Measurements from ENCODE around the gene DPP10.

The DPP10 gene

GRCh38 chr2:115208493-115209164 lies 766.2 kb downstream of the DPP10 start:
- no peak for DNase-seq (ENCODE audit: low read depth in 4 of 4, low spot score in 1 of 4)

DNA sequence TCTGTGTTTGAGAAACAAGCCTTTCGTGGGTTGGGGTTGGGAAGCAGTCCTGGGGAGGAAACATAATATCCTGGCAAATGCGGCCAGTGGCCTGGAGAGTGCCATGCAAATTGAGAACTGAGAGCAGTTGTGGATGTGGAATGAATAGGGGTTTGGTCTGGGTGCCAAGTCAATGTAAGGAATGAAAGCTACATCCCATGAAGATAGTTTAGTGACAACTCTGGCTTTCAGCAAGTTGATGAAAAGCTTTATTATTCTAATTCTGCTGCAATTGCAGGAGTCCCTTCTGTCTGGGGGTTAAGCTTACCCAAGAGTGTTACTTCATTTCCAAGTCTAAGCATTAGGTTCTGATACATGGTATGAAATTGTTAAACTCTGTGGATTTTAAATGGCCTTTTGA lies 771.6 kb downstream of the DPP10 start:
- no peak for DNase-seq (ENCODE audit: low read depth in 4 of 4, low spot score in 1 of 4)

DNA sequence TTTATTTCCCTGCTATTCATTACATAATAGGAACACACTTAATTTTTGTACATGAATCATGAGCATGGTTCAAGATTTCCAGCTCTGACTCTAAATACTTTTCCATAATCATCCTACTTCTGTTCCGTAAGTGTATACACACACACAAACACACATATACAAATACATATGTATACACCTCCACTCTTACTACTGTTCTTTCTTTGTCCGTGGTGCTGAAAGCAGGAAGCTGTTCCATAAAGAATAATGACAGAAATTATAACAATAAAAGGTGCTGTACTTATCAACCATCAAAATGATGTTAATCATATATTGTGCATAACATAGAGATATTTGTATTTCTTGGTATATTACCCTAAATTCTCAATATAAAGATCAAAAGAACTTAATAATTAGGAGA lies 776.9 kb downstream of the DPP10 start:
- DNase-seq (ENCODE audit: low read depth in 4 of 4, low spot score in 1 of 4): no peak

GRCh38 chr2:115234186-115234585 lies 791.7 kb downstream of the DPP10 start:
- DNase-seq (ENCODE audit: low read depth in 4 of 4, low spot score in 1 of 4): no peak

GRCh38 chr2:115234737-115235136 lies 792.3 kb downstream of the DPP10 start:
- DNase-seq (ENCODE audit: low read depth in 4 of 4, low spot score in 1 of 4): no peak

DNA sequence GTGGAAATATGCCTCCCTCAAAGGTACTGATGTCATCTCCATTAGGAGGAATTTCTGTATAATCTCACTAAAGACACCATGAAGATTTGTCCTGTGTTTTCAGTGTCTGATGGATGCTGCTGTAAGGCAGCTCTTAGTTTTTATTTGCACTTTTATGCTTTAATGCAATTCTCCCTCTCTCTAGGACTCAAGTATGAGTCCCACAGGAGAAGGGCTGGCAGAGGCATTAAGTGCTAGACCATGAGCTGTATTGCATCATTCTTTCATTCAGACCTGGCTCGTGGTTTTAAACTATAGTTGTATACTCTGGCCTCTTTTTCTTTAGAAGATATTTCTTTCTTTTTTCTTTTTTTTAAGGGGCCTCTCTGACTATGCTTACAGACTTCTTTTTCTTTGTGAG lies 805.6 kb downstream of the DPP10 start:
- DNase-seq (ENCODE audit: low read depth in 4 of 4, low spot score in 1 of 4): no peak

- DNase-seq (ENCODE audit: low read depth in 4 of 4, low spot score in 1 of 4): no peak
Measured at GRCh38 chr2:115277366-115277765, 834.9 kb downstream of the DPP10 start.

- DNase-seq (ENCODE audit: low read depth in 4 of 4, low spot score in 1 of 4): no peak
Measured at GRCh38 chr2:115285416-115285815, 843.0 kb downstream of the DPP10 start.

DNA sequence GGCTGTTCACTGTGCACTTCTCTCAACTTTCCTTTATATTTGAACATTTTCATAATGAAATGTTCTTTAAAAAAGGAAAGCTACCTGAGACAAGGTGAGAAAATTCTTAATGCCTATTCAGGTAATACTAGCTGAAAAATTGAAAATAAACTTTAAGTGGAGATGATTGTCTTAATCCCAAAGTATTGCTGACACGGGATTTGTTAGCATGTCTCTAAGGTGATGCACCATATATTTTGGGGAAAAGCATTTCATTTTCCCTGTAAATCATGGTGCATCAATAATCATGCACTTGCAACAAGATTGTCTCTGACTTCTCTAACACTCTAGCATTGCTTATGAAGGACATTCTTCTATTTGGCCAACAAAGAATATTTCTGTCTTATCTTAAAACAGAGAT lies 848.0 kb downstream of the DPP10 start:
- no peak for DNase-seq (ENCODE audit: low read depth in 4 of 4, low spot score in 1 of 4)

GRCh38 chr2:115292742-115293141 lies 850.3 kb downstream of the DPP10 start:
- no peak for DNase-seq (ENCODE audit: low read depth in 4 of 4, low spot score in 1 of 4)

DNA sequence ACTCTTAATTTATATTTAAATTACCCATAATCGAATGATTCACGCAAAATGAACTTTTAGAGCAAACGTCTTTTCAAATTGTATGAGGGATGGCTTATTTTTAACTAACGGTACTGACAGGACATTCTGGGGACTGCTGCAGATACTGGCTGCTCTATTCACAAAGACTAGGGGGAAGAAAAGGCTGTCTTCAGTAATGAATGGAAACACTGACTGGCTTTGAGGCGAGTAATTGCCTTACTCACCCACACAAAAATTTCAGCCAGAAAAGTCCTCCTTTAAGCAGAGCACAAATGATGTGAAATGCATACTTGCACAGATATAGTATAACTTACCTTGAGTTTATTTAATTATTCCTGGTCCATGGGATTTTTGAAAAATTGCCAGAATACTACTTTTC lies 852.6 kb downstream of the DPP10 start:
- DNase-seq (ENCODE audit: low read depth in 4 of 4, low spot score in 1 of 4): no peak

- no peak for DNase-seq (ENCODE audit: low read depth in 4 of 4, low spot score in 1 of 4)
Measured at GRCh38 chr2:115297056-115297455, 854.6 kb downstream of the DPP10 start.

GRCh38 chr2:115299199-115299598 lies 856.8 kb downstream of the DPP10 start:
- DNase-seq (ENCODE audit: low read depth in 4 of 4, low spot score in 1 of 4): no peak

- DNase-seq (ENCODE audit: low read depth in 4 of 4, low spot score in 1 of 4): no peak
Measured at GRCh38 chr2:115305712-115306111, 863.3 kb downstream of the DPP10 start.

DNA sequence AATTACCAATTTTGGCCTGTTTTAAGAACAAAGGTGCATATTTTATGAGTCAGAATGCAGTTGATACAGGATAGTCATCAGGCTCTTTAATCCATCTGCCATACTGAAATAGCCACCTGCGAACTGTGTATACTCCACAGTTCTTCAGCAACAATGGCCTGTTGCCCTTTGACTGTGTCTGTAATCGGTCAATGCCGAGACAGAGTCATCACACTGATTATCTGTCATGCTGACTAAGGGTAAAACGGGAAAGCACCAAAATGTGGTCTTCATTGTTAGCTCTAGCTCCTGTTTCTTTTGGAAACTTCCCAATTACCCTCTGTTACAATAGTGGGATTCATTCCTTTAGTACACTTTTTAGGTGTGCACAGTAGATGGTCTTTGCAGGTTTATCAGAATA lies 871.7 kb downstream of the DPP10 start:
- no peak for DNase-seq (ENCODE audit: low read depth in 4 of 4, low spot score in 1 of 4)

- no peak for DNase-seq (ENCODE audit: low read depth in 4 of 4, low spot score in 1 of 4)
Measured at GRCh38 chr2:115327061-115327460, 884.6 kb downstream of the DPP10 start.

GRCh38 chr2:115359550-115359949 lies 917.1 kb downstream of the DPP10 start:
- DNase-seq (ENCODE audit: low read depth in 4 of 4, low spot score in 1 of 4): no peak

DNA sequence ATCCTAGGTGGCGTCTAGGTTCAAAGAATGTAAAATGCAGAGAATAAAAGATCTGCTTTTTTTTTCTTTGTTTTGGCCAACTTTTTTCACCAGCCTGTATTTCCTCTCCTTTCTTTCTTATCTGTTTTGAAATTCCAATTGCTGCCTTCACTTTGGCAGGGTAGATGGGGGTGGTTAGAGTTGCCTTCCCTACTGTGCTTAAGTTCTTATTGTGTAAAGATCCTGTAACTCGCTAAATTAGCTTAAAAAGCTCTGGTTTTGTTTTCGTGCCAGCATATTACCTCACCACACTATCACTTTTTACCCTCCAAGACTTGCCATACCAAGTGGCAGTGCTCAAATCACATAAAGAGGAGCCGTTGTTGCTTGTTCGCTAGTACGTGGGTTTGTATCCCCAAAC lies 921.7 kb downstream of the DPP10 start:
- no peak for DNase-seq (ENCODE audit: low read depth in 4 of 4, low spot score in 1 of 4)

DNA sequence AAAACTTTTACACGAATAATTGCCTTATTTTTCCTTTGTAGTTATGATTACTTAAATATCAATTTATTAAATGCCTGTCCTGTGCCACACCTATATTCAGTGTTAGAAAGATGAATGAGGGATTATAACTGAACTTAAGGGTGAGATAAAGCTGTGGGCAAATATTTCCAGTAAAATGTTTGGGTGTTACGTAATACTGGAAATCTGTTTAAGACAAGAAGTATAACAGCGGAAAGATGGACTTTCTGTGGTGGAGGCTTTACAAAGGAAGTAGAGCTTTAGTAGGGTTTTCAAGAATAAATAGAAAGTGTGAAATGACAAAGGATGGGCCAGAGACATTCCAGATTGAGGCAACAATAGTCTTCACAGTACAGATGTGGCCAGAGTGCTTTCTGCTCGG lies 927.0 kb downstream of the DPP10 start:
- DNase-seq (ENCODE audit: low read depth in 4 of 4, low spot score in 1 of 4): no peak

DNA sequence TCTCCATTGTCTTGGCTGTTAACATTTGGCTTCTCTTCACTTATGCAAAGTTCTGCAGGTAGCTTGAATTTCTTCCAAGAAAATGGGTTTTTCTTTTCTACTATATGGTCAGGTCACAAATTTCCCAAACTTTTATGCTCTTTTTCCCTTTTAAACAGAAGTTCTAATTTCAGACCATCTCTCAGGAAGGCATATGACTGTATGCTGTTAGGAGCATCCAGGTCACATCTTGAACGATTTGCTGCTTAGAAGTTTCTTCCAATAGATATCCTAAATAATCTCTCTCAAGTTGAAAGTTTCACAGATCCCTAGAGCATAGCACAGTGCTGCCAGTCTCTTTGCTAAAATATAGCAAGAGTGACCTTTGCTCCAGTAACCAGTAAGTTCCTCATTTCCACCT lies 932.5 kb downstream of the DPP10 start:
- no peak for DNase-seq (ENCODE audit: low read depth in 4 of 4, low spot score in 1 of 4)

- no peak for DNase-seq (ENCODE audit: low read depth in 4 of 4, low spot score in 1 of 4)
Measured at GRCh38 chr2:115384399-115384798, 942.0 kb downstream of the DPP10 start.

- no peak for DNase-seq (ENCODE audit: low read depth in 4 of 4, low spot score in 1 of 4)
Measured at GRCh38 chr2:115386465-115386864, 944.0 kb downstream of the DPP10 start.

DNA sequence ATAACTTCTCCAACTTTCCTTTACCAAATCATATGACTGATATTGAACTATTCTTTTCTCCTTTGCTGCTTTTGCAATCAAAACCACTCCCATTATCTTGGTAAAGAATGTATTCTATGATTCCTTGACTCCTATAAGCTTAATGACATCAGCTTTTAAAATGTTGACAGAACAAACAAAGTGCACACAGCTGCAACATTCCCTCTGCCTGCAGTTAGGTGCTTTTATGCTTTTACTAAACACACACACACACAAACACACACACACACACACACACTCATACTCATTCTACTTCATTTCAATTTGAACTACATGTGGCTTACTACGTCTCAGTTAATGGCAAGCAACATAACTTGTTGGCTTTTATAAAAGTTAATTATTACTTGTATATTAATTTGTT lies 946.6 kb downstream of the DPP10 start:
- no peak for DNase-seq (ENCODE audit: low read depth in 4 of 4, low spot score in 1 of 4)

All from stimulated activated CD4-positive, alpha-beta T cell treated with anti-CD3 and anti-CD28 coated beads, Interleukin-1b, Interleukin-23, amount 100 ng/mL, for 24 hours (primary cell).